Measurements from ENCODE around the gene BCKDHA. TPM values are rescaled to one million over a fixed set of nuclear protein-coding genes. Genes with fewer than 3 reads are reported as not detected.

Gene BCKDHA
- total RNA-seq, 1 experiment from 2014 or later = 17.7 TPM

GRCh38 chr19:41401483-41401882 lies 3.9 kb downstream of the BCKDHA start:
- no peaks in the 10 kb centered on the region for H4K20me1 ChIP-seq (ENCODE audit: insufficient read depth)
- peaks cover 25% of the 10 kb centered on the region for H3K79me2 ChIP-seq (ENCODE audit: insufficient read depth, low read length)
- no peak overlapping the region for H3K4me3 ChIP-seq (replicated peaks in 1 of 2; ENCODE audit: low read depth in 1 of 2, low read length in 2 of 2)
- no peaks in the 10 kb centered on the region for H3K9me2 ChIP-seq (ENCODE audit: insufficient read depth)
- no TSS peak for BruUV-seq (replicated peaks)
- intact Hi-C loops (cut with micrococcal nuclease) = no loop called here
- RAD21 ChIA-PET (ENCODE audit: low non-redundant PET in 1 of 2, low total read pairs in 2 of 2, uncharacterized antibody in 2 of 2, unreplicated experiment in 2 of 2) = no interaction called here
- ATAC-seq (no peak), DNase-seq (ENCODE audit: low read depth, low spot score) (no peak)
- no peak overlapping the region for H3K9ac ChIP-seq (ENCODE audit: low read length)
- no peak overlapping the region for H3K4me2 ChIP-seq (ENCODE audit: low read length)
- no peak overlapping the region for H2AFZ ChIP-seq (ENCODE audit: low read depth, low read length, poor library complexity, severe bottlenecking)
- TF ChIP-seq EGR1 (IDR thresholded peaks at IDR 0.05; ENCODE audit: low read depth) (no peak), CEBPB (IDR thresholded peaks at IDR 0.05; ENCODE audit: low read depth) (no peak), EZH2 (IDR thresholded peaks at IDR 0.05) (no peak), ELF1 (IDR thresholded peaks at IDR 0.05; ENCODE audit: borderline replicate concordance, low read depth) (no peak), RAD21 (IDR thresholded peaks at IDR 0.05; ENCODE audit: low read depth) (no peak), FOSL1 (IDR thresholded peaks at IDR 0.05; ENCODE audit: low read depth) (no peak), EZH2phosphoT487 (IDR thresholded peaks at IDR 0.05; ENCODE audit: borderline replicate concordance) (no peak), YY1 (IDR thresholded peaks at IDR 0.05; ENCODE audit: extremely low read depth, insufficient replicate concordance, low read depth, low read length) (no peak), ZBTB33 (IDR thresholded peaks at IDR 0.05; ENCODE audit: extremely low read depth, insufficient replicate concordance, low read length) (no peak), TCF7L2 (IDR thresholded peaks at IDR 0.05; ENCODE audit: borderline replicate concordance, extremely low read depth, insufficient read depth, insufficient read length) (no peak), ZNF274 (IDR thresholded peaks at IDR 0.05; ENCODE audit: low read depth, low read length) (no peak), POLR2AphosphoS5 (IDR thresholded peaks at IDR 0.05; ENCODE audit: low read depth, low read length) (no peak), SP1 (IDR thresholded peaks at IDR 0.05; ENCODE audit: low read depth) (no peak)
- H3K36me3 ChIP-seq (ENCODE audit: control insufficient read depth in 1 of 2, insufficient read depth in 2 of 2, low read length in 2 of 2) = 0 out of 4 replicates have a peak, but pooled peaks cover 0 to 3% of the 10 kb centered on the region in 2 experiments
- no peak overlapping the region for H3K27ac ChIP-seq (ENCODE audit: low read depth, low read length)
- H3K9me3 ChIP-seq (ENCODE audit: control insufficient read depth in 1 of 2, insufficient read depth in 1 of 2, low read depth in 1 of 2, low read length in 2 of 2) = no peaks in the 10 kb centered on the region
- POLR2A ChIA-PET = no interaction called here
- peaks cover 9 to 13% of the 10 kb centered on the region in 2 experiments for H3K4me1 ChIP-seq (ENCODE audit: control insufficient read depth in 1 of 2, insufficient read depth in 2 of 2, low read length in 2 of 2)
- CTCF ChIA-PET = no interaction called here
- no peaks in the 10 kb centered on the region for H3K27me3 ChIP-seq (ENCODE audit: insufficient read depth, low read length)

Data from HCT116 (cell line).